ENCODE data around the gene RPS6KA3.
"Not testable (repeated sequence)": the region's sequence is repeated elsewhere in the genome, so short reads cannot be mapped to it uniquely, and the experiment has no call there.

The RPS6KA3 gene

DNA sequence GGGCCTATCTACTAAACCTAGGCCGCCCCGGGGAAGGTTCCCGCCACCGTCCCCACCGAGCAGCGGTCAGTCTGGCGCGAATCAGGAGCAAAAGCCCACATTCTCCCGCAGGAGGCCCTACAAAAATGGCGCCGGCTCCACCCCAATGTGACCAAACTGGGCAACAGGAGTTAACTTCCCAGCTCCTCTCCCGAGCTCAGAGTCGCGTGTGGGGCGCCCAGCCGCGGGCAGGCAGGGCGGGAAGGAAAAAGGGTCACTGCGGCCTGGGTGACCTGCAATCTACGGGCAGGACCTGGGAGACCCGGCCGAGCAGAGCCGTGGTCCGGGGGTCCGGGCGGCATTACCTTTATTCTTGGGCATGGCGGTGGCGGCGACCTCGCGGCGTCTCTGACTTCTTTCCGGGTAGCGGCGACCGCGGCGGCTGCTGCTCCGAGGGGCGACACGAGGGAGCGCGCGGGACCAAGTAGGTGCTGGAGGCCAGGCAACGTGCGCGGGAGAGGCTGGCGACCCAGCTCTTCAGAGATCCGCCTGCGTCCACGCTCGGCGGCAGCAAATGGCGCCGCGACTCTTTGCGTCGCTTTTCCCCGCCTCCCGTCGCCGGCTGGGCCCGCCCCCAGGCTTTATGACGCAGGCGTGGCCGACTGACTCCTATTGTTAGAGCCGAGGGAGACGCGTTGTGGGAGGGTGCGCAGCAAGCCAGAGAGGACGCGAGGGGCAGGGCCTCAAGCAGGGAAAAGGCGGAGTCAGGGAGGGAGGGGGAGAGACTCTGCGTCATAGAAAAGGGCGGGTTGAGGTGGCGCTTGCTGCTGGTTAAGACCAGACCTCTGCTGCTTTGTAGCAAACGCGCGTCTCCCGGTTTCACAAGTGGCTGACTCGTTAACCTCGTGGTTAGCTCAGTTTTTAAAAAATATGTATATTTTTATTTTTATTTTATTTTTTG, 125.2 kb downstream of the RPS6KA3 start, which contains the start of gene EIF1AX:
EIF1AX (minus strand) TSS at position 558 of the 940 bp plus-strand sequence; CDS start at position 360, 198 bp downstream.
- peak; percentile 91 for DNase-seq

DNA sequence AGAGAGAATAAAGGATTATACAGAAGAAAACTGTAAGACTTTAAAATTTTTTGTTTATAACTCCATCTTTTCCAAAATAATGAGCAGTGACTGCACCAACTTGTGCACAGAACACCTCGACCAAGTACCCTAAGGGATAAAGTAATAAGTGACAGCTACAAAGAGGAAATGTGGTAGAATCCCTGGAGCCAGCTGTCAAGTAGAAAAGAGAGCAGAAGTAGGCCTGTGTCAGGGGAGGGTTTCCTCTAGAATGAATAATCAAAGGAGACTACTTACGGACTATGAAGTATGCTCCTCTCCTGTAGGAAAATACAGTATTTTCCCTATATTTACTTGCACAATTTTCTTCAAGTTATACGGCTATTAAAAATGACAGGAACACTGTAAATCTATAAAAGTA, 126.3 kb downstream of the RPS6KA3 start:
- DNase-seq, result no peak

DNA sequence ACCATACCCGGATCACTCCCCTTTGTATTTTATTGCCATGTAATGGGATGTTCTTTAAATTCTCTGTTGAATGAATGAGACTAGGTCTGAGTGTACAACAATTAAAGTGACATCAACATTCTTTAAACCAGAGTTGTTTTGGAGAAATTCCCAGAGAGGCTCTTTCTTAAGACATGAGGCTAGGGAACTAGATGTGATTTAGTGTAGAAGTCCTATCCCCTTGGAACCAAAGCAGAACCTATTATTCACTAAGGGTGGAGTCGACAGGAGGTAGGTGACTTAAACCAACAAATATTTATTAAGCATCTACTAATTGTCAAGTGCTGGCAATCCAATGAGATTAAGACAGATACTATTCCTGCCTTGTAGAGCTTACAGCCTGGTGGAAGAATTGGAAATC, 126.7 kb downstream of the RPS6KA3 start:
- DNase-seq, result no peak

DNA sequence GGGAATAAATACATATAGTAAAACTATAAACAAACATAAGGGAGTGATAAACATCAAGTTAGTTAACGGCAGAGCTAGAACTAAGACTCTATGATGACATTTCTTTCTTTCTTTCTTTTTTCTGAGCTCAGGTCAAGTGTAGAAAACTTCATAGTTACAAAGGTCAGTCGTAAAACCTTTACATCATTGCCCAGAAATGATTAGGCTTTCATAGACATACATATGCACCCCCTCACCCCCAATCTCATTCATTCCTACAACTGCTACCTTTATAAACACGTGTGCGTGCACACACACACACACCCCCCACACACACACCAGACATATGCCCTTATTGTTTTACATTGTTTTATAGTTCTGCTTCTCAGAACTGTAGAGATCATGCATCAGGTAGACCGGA, 130.8 kb downstream of the RPS6KA3 start:
- no peak for DNase-seq

DNA sequence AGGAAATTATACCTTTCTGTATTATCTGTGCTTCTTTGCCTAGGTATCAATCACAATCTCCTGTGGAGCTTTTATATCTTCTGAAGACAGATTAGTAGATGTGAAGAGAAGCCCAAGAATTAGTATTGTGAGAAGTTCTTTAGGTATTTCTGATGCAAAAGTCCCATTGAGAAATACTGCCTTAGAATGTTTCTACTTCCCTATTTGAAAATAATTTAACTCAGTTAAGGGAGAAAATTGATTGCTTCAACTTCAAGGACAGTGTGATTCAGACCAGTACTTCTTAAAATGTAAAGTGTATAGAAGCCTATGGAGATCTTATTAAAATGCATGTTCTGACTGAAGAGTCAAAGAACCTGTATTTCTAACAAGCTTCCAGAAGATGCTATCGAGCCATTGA, 134.0 kb downstream of the RPS6KA3 start:
- no peak for DNase-seq

DNA sequence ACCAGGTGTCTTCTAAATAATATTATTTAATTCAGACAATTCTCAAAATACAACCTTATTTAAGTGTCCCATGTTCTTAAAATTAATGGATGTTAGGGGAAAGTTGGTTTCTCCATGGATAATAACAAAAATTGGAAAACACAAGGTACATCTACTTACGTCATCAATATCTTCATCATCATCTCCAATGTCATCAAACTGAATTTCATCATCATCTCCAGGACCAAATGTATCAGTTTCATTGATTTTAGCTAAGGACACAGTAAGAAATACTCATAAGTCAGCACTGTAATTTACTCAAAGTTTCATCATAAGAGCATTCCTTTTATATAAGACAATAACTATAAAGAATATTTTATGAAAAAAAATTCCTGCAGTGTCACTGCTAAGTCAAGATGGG, 136.4 kb downstream of the RPS6KA3 start:
- no peak for DNase-seq

DNA sequence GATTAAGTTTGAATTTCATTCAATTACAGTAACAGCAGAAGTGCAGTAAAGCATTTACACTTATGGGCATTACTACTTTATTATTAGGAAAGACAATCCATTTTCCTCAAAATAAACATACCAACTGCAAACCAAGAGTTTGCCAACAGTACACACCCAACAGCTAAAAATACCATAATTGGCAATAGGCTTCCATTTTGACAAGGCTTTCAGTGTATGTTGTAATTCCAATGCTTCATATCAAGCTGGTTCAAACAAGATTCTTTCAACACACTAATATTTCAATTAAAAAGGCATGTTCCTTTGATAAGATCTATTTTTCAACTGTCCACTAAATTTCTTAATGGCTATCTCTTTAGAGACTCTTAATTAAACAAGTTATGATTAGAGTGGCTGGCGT, 137.2 kb downstream of the RPS6KA3 start:
- no peak for DNase-seq

DNA sequence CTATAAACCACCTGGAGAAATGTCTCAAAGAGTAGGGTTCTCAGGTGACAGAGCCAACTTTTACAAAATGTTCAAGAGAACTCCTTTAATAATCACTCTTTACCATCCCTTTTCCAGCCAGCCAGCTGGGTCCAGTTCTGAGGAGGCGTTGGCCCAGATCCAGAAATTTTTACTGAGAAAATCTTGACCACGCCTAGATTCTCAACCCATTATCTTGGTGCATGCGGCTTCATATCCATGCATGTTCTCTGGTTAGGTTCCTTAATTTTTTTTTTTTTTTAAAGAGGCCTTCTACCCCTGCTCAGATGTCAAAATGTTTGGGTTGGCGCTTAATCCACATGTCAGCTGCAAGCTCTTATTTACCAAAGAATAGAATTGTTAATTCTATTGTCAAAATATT, 138.0 kb downstream of the RPS6KA3 start:
- DNase-seq, result no peak

DNA sequence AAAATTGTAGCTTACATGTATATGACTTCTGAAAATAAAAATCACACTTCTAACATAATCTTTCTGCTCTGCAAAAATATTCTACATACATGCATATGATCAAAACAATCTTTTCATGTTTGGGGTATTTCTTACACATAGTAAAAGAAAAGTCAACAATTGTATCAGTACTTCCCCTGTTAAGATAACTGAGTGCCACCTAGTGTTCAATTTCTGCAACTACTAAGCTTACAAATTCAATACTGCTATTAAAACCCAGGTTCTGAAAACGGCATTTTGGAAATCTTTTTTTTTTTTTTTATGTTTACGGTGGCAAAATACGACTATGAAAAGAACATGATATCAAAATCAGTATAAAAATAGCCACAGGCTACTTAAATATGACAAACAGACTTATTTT, 139.3 kb downstream of the RPS6KA3 start:
- DNase-seq, result not testable (repeated sequence)

DNA sequence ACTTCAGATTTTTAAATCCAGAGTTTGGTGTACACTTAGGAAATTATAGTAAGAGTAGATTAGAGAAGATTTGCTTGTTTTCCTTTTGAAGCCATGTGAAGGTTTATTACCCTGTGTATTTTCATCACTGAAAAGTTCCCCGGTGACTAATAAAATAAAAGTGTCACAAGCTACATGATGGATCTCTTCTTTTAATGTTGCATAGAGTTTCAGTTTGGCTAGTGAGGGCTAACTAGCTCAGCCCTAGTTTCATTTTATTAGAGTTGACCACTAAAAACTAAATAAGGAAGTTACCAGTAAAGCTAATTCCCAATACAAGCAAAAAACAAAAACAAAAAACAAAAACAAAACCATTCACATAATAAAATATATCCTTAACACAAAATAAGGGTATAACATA, 139.9 kb downstream of the RPS6KA3 start:
- not testable (repeated sequence) for DNase-seq

DNA sequence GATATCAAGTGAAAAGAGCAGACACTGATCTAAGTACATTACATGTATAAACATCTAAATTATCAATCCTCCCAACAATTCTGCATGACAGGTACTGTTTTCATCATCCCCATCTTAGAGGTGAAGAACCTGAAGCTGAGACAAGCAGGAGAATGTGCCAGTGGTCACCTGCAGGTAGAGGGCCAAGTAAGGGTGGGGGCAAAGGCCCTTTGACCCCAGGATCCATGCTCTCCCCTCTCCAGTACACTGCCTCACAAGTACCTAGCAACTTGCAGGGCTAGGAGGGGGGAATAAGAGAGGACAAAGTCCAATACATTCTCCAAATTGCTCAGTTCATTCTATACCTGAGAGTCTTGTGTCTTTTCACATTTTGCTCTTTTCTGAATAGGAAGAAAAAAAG, 141.7 kb downstream of the RPS6KA3 start:
- DNase-seq, result no peak

DNA sequence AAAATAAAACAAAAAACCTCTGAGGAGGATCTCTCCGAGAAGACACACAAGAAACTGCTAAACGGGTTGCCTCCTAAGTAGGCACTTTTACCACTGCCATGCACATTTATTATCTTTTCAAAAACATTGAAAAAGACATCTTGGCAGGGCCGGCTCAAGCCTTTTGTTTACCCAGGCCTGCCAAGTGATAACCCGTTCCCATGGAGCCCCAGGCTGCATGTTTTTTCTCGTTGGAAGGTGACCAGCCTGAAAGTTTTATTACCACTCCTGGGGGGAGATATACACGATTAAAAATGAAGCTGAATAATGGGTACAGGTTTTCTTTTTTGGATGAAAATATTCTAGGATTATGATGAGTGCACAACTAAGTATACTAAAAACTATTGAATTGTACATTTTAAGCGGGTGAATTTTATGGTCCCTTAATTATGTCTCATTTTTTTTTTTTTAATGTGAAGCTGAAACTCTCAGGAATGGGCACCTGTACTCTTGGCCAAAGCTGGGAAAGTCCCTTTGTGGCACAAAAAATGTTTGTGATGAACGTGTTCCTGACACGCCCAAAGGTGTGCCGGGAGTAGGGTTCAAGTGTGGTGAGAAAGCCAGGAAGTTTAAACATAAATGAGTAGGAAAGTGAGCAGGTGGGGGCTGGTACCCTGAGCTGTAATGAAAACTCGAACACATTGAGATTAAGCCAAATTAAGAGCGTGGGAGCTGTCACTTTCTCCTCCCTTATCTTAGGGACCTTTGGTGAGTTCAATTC, 148.5 kb downstream of the RPS6KA3 start:
- no peak for DNase-seq

DNA sequence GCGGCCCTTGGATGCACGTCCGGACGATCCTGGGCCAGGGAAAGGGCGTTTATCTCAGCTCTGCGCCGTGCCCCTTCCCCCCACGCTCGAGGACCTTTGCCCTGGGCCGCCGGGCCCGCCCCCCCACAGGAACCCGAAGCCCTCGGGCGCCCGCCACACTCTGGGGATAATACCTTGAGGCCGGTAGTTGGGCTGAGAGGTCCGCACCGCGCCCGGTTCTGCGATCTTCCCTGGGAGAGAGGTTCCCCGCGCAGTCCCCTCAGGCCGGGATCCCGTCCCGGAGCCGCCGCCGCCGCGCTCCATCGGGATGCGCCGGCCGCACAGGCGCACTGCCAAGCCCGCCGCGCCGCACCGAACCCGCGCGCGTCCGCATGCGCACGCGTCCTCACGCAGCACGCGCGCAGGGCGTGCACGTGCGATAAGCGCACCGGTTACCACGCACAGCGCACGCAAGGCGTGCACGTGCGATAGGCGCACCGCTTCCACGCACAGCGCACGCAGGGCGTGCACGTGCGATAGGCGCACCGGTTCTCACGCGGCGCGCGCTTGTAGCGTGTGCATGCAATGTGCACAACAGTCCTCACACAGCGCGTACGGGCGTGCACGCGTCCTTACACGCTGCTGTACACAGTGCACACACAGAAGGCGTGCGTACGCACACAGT, 150.0 kb downstream of the RPS6KA3 start, which contains the start of gene MAP7D2:
MAP7D2 (minus strand) TSS at position 331 of the 664 bp plus-strand sequence; CDS start at position 303, 28 bp downstream.
- DNase-seq, result no peak

DNA sequence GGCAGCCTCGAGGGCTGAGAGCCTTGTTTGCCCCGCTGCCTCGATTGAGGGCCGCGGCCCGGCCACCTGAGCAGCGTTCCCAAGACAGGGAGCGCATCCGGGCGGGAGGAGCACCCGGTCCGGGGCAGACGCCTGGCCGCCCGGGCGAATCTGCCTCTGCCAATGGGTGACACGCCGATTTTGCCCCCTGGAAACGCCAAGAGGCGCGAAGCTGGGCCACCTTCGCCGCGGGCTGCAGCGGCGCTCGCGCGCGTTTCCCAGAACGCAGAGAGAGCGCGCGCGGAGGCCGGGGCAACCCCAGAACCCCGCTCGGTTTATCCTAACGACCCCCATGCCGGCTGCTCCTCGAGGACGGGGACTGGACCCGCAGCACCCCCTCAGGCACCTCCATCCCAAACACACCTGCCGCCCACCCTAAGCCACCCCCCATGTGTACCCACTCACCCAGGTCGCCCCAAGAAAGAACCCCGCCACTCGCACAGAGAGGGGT, 150.6 kb downstream of the RPS6KA3 start:
- no peak for DNase-seq

DNA sequence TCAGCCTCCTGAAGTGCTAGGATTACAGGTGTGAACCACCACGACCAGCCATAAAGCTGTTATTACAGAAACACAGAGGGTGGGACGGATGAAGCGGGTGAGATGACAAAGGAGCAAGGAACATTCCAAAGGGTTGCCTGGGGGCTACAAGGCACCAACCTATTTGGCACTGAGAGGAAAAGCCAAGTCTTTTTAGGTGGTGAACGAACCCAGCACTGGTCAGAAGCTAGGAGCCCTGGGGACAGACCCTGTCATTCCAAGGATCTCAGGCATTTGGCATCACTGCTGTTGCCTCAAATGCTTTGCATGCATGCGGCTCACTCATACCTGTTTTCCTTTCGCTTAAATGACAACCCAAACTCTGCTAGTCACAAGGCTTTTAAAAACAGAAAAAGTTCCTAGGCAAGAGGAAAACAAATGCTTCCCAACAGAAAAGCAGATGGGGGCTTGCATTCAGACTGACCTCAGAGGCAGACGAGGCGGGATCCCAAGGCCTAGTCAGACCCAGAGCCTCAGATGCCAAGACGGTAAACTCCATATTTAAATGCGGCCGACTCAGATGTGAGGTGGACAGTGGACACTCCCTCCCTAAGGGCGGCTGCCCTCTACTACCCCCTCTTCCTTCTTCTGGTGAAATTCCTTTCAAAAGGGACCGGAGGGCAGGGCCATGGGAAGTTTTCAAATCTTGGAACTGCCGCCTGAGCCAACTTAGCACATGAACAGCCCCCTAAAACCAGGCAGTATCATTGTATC, 154.5 kb downstream of the RPS6KA3 start:
- DNase-seq, result no peak

DNA sequence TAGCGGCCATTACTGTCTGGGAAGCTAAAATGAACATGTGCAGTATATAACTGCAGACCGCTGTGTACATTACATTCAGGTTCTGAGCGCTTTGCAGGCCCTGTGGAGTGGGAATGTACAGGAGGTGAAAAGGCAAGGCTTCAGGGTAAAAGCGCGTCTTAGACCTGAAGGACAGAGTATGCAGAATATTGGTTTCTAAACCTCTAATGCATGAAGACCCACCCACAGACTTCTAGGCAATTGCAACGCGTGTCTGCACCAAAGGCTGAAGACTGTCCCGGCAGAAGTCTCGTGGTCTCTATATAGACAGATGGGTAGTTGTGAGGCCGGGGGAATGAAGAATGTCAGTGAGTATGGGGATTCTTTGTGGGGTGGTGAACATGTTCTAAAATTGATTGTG, 155.4 kb downstream of the RPS6KA3 start:
- no peak for DNase-seq

DNA sequence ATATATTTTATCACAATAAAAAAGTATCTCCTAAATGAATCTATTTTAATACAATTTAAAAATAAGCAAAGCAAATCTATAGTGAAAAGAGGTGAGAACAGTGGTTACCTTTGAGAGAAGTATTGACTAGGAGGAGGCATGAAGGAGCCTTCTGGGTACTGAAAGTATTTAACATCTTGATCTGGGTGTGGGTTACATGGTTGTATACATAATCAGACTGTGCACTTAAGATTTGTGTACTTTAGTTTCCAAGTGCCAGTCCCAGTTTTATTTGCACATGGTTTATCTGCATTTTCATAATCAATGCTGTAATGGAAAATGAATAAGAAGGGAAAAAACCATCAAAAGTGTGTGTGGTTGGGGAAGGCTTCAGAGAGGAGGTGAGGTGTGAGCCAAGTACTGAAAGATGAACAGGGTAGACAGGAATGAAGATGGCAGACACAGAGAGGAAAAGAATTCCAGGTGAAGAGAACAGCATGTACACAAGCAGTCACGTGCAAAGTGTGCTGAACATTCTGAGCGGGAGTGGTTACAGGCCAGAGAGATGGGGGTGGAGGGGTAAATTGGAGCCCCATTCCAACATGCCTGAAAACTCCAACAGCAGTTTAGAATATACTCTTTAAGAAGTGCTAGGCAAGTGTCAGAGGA, 164.7 kb downstream of the RPS6KA3 start:
- DNase-seq, result no peak
